ENCODE data around the gene CBLB. TPM values are rescaled to one million over a fixed set of nuclear protein-coding genes. Genes with fewer than 3 reads are reported as not detected.

The CBLB gene
- total RNA-seq, 1 experiment from 2014 or later, result 10.9 TPM

DNA sequence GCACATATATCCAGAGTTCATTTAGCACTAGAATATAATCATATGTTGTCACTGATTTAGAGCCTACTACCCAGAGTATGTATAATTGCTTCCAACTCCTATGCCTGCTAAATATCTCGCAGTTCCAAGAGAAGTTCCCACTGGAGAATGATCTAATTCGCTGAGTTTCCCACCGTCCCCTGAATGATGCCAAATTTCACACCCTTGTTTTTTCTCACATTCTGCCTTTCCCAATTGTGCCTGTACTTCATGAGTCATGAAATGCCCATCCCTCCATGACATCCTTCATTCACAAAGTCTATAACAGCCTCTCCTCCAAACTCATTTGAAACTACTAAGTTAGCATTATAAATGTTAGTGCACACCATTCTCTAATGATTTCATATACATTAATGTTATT lies 177.2 kb downstream of the CBLB start:
- no peak for DNase-seq (ENCODE audit: low read depth)

- no peak for DNase-seq (ENCODE audit: low read depth)
Measured at GRCh38 chr3:105691053-105691452, 177.8 kb downstream of the CBLB start.

- DNase-seq (ENCODE audit: low read depth), result no peak
Measured at GRCh38 chr3:105688821-105689220, 180.0 kb downstream of the CBLB start.

DNA sequence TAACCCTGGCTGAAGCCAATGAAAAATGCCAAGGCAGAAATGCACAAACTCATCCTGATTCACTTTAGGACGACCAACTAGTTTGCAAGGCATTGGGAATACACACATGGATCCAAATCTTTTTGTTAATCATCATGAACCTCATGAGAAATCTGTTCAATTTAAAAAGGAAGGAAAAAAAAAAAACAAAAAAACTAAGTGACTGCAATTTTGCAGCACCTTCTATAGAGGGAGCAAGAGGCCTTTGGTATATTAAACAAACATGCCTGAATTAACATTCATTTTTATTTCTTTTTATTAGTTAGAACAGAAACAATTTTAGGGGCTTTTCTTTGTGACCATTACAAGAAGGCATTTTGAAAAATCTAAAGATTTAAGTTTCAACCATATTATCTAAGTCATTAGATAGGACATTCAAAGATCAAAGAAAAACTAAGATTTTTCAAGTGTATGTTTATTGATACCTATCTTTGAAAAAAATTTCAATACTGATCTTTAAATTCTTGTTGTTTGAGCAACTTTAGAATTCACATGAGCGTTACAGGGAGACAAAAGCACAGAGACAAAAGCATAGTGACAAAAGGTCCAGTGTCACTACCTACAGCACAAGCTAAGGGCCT lies 182.4 kb downstream of the CBLB start:
- DNase-seq (ENCODE audit: low read depth), result no peak

- no peak for DNase-seq (ENCODE audit: low read depth)
Measured at GRCh38 chr3:105679951-105680350, 188.9 kb downstream of the CBLB start.

- no peak for DNase-seq (ENCODE audit: low read depth)
Measured at GRCh38 chr3:105678017-105678416, 190.8 kb downstream of the CBLB start.

- no peak for DNase-seq (ENCODE audit: low read depth)
Measured at GRCh38 chr3:105676621-105677300, 192.1 kb downstream of the CBLB start.

- DNase-seq (ENCODE audit: low read depth), result no peak
Measured at GRCh38 chr3:105674437-105675065, 194.3 kb downstream of the CBLB start.

DNA sequence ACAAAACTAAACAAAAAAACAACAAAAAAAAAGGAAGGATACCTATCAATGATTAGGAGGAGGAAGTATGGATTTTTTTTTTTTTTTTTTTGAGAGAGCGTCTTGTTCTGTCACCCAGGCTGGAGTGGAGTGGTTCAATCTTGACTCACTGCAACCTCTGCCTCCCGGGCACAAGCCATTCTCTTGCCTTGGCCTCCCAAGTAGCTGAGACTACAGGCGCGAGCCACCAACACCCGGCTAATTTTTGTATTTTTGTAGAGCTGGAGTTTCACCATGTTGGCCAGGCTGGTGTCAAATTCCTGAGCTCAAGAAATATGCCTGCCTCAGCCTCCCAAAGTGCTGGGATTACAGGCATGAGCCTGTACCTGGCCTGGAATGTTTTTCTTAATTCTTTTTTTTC lies 195.8 kb downstream of the CBLB start:
- no peak for DNase-seq (ENCODE audit: low read depth)

- DNase-seq (ENCODE audit: low read depth), result no peak
Measured at GRCh38 chr3:105662306-105662705, 206.5 kb downstream of the CBLB start.

DNA sequence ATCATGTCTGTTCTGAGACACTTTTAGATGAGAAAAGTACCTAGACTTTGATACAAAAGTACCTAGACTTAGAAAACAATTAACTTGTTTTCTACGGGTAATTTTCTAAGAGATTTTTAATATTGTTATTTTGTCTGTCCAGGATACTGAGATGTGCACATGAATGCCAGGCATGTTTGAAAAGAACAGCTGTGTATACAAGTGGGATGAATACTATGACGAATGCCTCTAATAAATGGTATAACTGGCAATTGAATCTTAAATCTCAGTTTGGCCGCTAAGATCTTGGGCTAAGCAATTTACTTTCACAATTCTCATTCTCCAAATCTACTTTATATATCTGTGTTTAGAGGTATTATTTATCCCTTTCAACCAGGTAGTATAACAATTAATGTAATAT lies 207.4 kb downstream of the CBLB start:
- DNase-seq (ENCODE audit: low read depth), result no peak

DNA sequence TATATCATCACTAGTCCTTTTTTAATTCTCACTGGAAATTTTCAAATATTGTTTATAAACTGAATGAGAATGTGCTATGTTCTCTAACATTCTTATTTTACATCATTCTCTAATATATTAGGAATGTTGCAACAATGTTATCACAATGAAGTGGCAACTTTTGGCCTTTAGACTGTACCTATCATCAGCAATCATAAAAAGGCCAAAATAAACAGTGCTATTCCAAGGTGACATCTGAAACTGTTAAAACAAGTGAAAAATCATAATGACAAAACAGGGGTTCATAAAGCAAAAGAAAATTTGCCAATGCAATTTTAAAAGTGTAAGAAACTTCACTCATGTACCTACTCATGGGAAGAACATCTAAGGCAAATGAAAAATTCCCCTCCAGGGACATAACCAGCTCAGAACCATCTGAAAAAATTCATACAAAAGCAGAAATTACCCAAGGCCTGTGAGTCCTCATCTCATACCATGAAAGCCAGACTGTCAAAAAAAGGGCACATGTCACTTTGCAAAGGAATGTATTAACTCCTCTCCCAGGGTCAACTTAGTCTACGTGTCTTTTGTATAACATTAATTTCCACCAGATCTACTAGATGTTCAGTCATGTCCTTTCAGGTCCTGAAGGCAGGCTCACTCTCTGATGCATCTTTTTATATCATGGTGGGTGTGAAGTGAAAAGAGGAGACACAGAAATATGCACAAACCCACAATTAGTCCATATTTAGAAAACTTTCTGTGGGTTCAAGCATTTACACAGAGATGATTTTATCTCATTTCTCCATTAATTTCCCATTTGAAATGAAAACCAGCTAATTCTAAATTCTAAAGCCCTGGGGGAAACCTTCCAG lies 211.9 kb downstream of the CBLB start:
- no peak for DNase-seq (ENCODE audit: low read depth)

- no peak for DNase-seq (ENCODE audit: low read depth)
Measured at GRCh38 chr3:105653868-105654267, 214.9 kb downstream of the CBLB start.

DNA sequence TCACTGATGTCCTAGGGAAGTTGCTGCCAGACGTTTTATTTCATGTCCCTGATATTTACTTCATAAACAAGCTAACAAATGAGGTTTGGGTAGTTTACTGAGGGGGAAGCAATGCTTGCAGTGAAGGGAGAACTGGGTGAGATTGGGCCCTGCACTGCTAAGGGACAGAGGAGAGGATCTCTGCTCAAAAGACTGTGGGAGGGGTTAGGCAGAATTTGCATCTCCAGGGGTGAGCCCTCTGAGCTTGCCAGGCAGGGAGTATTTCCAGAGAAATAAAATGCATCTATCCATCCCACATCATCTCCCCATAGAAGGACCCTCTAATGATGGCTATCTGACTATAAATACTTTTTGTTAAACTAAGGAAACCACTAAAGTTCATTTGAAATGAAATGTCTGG lies 215.6 kb downstream of the CBLB start:
- DNase-seq (ENCODE audit: low read depth), result no peak

DNA sequence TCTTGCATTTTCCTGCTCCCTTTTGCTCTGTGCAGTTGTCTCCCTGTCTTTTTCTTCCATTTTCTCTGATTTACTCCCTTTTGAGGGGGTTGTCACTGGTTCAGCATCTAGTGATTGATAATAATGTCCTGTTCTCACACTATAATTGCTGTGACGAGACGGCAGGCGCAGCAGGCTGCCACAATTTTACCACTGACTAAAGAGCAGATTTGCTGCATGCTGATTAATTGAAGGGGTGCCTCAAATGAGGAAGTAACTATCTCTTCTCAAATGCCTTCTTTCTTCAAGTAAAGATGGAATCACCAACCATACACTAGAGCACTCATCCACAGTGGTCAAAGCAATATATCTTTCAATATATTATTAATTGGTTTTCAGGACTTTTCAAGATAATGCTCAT lies 219.3 kb downstream of the CBLB start:
- DNase-seq (ENCODE audit: low read depth), result no peak

DNA sequence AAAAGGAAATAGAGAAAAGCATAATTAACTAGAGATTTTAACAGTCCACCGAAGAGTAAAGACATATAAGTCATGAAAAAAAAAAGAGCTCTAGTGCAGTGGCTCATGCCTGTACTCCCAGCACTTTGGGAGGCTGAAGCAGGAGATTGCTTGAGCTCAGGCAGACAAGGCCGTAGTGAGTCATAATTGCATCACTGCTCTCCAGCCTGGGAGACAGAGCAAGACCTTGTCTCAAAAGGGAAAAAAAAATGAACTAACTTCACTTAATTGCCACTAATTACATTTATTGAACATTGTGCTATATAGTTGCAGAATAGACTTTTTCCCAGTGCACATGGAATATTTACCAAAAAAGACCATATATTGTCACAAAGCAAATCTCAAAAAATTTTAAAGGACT lies 221.8 kb downstream of the CBLB start:
- DNase-seq (ENCODE audit: low read depth), result peak; percentile 92

- no peak for DNase-seq (ENCODE audit: low read depth)
Measured at GRCh38 chr3:105639131-105639530, 229.7 kb downstream of the CBLB start.

- no peak for DNase-seq (ENCODE audit: low read depth)
Measured at GRCh38 chr3:105634708-105635107, 234.1 kb downstream of the CBLB start.

DNA sequence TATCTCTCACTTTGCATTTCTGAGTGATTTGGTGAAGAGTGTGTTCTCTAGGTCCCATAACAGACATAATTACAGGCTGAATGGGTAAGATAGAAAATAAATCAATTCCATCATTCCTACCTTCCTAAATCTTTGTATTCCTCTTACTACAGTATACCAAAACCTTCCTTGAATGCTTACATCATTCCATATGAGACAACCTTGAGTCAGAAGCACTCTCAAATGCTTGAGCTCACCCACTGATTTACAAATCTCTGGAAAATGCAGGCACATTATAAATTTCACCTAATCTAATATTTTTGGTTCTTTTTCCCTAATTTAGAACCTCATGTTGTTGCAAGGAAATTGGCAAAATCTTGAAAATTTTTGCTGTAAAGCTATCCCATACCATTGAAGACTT lies 239.1 kb downstream of the CBLB start:
- DNase-seq (ENCODE audit: low read depth), result no peak

GRCh38 chr3:105626739-105627138 lies 242.1 kb downstream of the CBLB start:
- DNase-seq (ENCODE audit: low read depth), result no peak

DNA sequence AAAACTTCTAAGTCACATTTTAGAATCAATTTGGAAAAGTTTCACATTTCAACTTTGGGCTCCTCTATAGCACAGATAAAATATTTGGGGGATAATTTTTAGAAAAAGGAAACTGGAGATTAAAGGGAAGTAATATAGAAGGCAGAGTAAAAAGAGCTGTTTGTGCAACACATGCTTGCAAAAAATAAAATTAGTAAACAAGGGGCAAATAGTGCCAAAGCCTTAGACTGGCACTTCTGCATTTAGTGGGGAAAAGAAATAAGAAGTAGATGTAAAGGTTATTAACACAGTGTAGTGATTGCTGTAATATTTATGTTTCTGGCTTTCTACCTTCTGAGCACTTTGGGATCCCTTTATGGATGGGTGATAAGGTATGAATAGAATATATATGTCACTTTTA lies 246.6 kb downstream of the CBLB start:
- DNase-seq (ENCODE audit: low read depth), result no peak

- no peak for DNase-seq (ENCODE audit: low read depth)
Measured at GRCh38 chr3:105620236-105620635, 248.6 kb downstream of the CBLB start.

All from Daoy (cell line).